ENCODE measurements around the gene TMCC2.

- no peak for TF ChIP-seq CTCF (IDR thresholded peaks at IDR 0.05)
- no peak for TF ChIP-seq EZH2 (IDR thresholded peaks at IDR 0.05)
These were observed 43.9 kb upstream of the TMCC2 start for GRCh38 chr1:205183676-205184335.

Data from neural progenitor cell (in vitro differentiated cells).